DND-41 (cell line): Measurements from ENCODE around the gene WDR11.

ENCODE experiments used
- ATAC-seq: fragments of 200-7000 bp; cut with Tn5 transposase; 3 replicates; pipeline ENCODE4 v1.9.1; 2021; ENCODE audit warnings: low read depth; ENCODE audit not compliant: insufficient read depth
- DNase-seq: peaks from one replicate; pipeline ENCODE4 v3.0.0-alpha.2; 2020
- H2AFZ ChIP-seq: 2 replicates; pipeline ENCODE4 v1.6.0; 2012; ENCODE audit warnings: low read depth, low read length
- H3K27ac ChIP-seq: 2 replicates; pipeline ENCODE4 v1.5.1; 2012; ENCODE audit warnings: low read length, inconsistent platforms
- H3K27me3 ChIP-seq: fragments of 200-600 bp; sonication (generic); 2 replicates; pipeline ENCODE4 v1.6.0; 2012; ENCODE audit warnings: low read length, mild to moderate bottlenecking, inconsistent platforms; ENCODE audit not compliant: insufficient read depth, poor library complexity
- H3K36me3 ChIP-seq: 2 replicates; pipeline ENCODE4 v1.5.1; 2012; ENCODE audit warnings: low read length, inconsistent platforms; ENCODE audit not compliant: insufficient read depth
- H3K4me1 ChIP-seq: 2 replicates; pipeline ENCODE4 v1.5.1; 2012; ENCODE audit warnings: mild to moderate bottlenecking, low read length; ENCODE audit not compliant: insufficient read depth
- H3K4me2 ChIP-seq: 2 replicates; pipeline ENCODE4 v1.6.0; 2012; ENCODE audit warnings: mild to moderate bottlenecking, moderate library complexity, low read length, inconsistent platforms; ENCODE audit not compliant: insufficient read depth
- H3K4me3 ChIP-seq, 2 experiments: fragments of 200-600 bp in 1 of 2; shearing (Covaris generic) in 1 of 2; 2 replicates each; pipeline ENCODE4 v1.5.1; 2012 to 2016; ENCODE audit warnings: inconsistent platforms in 2 of 2, low read length in 2 of 2, mild to moderate bottlenecking in 2 of 2, low read depth in 1 of 2, moderate library complexity in 1 of 2
- H3K79me2 ChIP-seq: 2 replicates; pipeline ENCODE4 v1.6.0; 2012; ENCODE audit warnings: low read length, inconsistent platforms; ENCODE audit not compliant: insufficient read depth
- H3K9ac ChIP-seq: 2 replicates; pipeline ENCODE4 v1.6.0; 2012; ENCODE audit warnings: low read depth, mild to moderate bottlenecking, inconsistent platforms, low read length, moderate library complexity
- H3K9me3 ChIP-seq: 2 replicates; pipeline ENCODE4 v1.5.1; 2012; ENCODE audit warnings: low read length, moderate library complexity, mild to moderate bottlenecking, inconsistent platforms; ENCODE audit not compliant: insufficient read depth, severe bottlenecking
- H4K20me1 ChIP-seq: 2 replicates; pipeline ENCODE4 v1.6.0; 2012; ENCODE audit warnings: low read length; ENCODE audit not compliant: insufficient read depth
- CTCF ChIP-seq: IDR thresholded peaks from 2 replicates; pipeline ENCODE4 v1.5.1; 2012; ENCODE audit warnings: borderline replicate concordance, low read length, moderate library complexity, mild to moderate bottlenecking; ENCODE audit not compliant: poor library complexity, severe bottlenecking; ENCODE audit errors: extremely low read depth
- EZH2 ChIP-seq: IDR thresholded peaks from 3 replicates; pipeline ENCODE4 v1.6.1; 2012; ENCODE audit warnings: borderline replicate concordance, low read depth, mild to moderate bottlenecking, moderate library complexity, low read length, inconsistent platforms; ENCODE audit not compliant: severe bottlenecking

The WDR11 gene

DNA sequence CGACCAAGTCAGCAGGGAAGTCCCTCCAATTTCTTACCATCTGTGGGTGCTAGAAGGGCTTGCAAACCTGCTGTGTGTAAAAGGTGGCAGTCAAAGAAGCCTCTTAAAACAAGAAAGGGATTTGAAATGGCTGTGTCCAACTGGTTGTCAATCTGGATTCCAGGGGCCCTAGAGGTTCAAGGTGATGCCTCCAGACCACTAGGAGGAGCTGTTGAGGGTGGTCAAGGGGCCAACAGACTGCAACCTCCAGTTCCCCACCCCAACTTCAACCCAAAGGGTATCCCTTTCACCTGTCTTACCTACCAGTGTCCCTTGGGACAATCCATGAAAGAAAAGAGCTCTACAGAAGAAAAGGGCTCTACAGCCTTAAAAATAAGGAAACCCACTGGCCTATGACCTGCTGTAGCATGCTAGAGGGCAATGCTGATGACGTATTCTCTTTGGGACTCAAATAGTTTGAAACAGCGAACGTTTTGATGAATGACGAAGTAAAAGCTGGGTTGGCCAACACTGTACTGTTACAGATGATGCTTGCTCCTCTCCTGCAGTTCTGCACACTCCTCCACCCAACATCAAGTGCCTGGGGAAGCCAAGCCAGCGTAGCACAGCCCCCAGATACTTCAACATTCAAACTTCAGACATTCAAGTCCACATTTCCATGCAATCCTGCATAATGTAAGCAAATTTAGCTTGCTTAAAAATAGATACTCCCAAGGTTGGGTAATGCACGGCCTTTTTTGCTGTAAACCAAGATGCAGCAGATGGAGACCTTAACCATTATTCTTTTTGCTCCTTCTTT, 45.9 kb upstream of the WDR11 start:
- Histone ChIP-seq H3K4me1 (no peaks in the 10 kb centered on the region), H3K79me2 (no peaks in the 10 kb centered on the region), H3K27me3 (peaks cover 2% of the 10 kb centered on the region), H3K36me3 (no peaks in the 10 kb centered on the region), H3K27ac (no peak overlapping the region), H2AFZ (no peak overlapping the region), H3K9ac (no peak overlapping the region), H3K9me3 (no peaks in the 10 kb centered on the region), H3K4me2 (no peak overlapping the region), H4K20me1 (no peaks in the 10 kb centered on the region), H3K4me3 (no peak overlapping the region)
- TF ChIP-seq EZH2 (no peak), CTCF (peak; percentile 23)
- ATAC-seq (no peak), DNase-seq (no peak)

DNA sequence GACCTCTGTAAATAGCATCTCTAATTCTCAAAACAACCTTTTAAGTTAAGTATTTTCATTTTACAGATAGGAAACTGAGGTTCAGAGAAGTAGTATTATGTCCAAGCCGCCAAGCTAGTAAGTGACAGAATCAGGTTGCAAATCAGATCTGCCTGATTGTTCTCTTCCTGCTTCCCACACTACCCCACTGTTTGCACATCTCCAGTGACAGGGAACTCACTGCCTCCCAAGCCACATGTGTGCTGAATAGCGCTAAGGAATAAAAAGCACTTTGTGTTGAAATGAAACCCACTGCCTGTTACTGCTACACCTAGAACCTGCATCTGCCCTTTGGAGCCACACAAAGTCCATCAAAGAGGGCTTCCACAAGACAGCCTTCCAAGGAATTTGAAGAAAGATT, 45.1 kb upstream of the WDR11 start:
- Histone ChIP-seq H4K20me1 (no peaks in the 10 kb centered on the region), H3K9ac (no peak overlapping the region), H3K27ac (no peak overlapping the region), H3K27me3 (peaks cover 8% of the 10 kb centered on the region), H3K4me2 (no peak overlapping the region), H3K4me3 (no peak overlapping the region), H2AFZ (no peak overlapping the region), H3K9me3 (no peaks in the 10 kb centered on the region), H3K79me2 (no peaks in the 10 kb centered on the region), H3K4me1 (no peaks in the 10 kb centered on the region), H3K36me3 (no peaks in the 10 kb centered on the region)
- ATAC-seq (no peak), DNase-seq (no peak)
- TF ChIP-seq CTCF (no peak), EZH2 (no peak)

- ATAC-seq (no peak), DNase-seq (no peak)
- TF ChIP-seq EZH2 (no peak), CTCF (no peak)
- no peak overlapping the region for H3K4me2 ChIP-seq
- no peaks in the 10 kb centered on the region for H3K79me2 ChIP-seq
- H4K20me1 ChIP-seq: no peaks in the 10 kb centered on the region
- H3K27ac ChIP-seq: no peak overlapping the region
- no peaks in the 10 kb centered on the region for H3K36me3 ChIP-seq
- H3K4me3 ChIP-seq: no peak overlapping the region
- H3K9ac ChIP-seq: no peak overlapping the region
- H3K4me1 ChIP-seq: no peaks in the 10 kb centered on the region
- H3K27me3 ChIP-seq: peaks cover 15% of the 10 kb centered on the region
- H2AFZ ChIP-seq: no peak overlapping the region
- no peaks in the 10 kb centered on the region for H3K9me3 ChIP-seq
These were observed 40.9 kb upstream of the WDR11 start for GRCh38 chr10:120810298-120810697.
